OCI-LY3 (cell line): ENCODE measurements around the gene TBC1D1.

Source experiments
- H2AFZ ChIP-seq: fragments of 200-600, 300-600 bp; shearing (Covaris generic); 2 replicates; pipeline ENCODE4 v1.6.0; 2014; ENCODE audit warnings: antibody characterized with exemption, low read depth, low read length
- H3K27ac ChIP-seq: fragments of 200-600, 300-600 bp; sonication (generic); 2 replicates; pipeline ENCODE4 v1.5.1; 2014; ENCODE audit warnings: mild to moderate bottlenecking, low read length, moderate library complexity, mixed read lengths
- H3K27me3 ChIP-seq: fragments of 200-600, 300-600 bp; sonication (generic); 2 replicates; pipeline ENCODE4 v1.6.1; 2014; ENCODE audit warnings: low read depth, low read length, mixed read lengths
- H3K36me3 ChIP-seq: fragments of 200-600, 300-600 bp; sonication (generic); replicated peaks from 2 replicates; pipeline ENCODE3; 2014; ENCODE audit warnings: low read depth, low read length, mixed read lengths
- H3K4me1 ChIP-seq: fragments of 300-600, 200-600 bp; sonication (generic); 2 replicates; pipeline ENCODE4 v1.6.1; 2014; ENCODE audit warnings: low read length, mixed read lengths
- H3K4me2 ChIP-seq: fragments of 200-600, 300-600 bp; sonication (generic); 2 replicates; pipeline ENCODE4 v1.6.1; 2014; ENCODE audit warnings: low read length, mixed read lengths
- H3K4me3 ChIP-seq: fragments of 300-600, 200-600 bp; sonication (generic); 2 replicates; pipeline ENCODE4 v1.5.1; 2014; ENCODE audit warnings: antibody characterized with exemption, mild to moderate bottlenecking, low read length, moderate library complexity
- H3K79me2 ChIP-seq: fragments of 300-600, 200-600 bp; shearing (Covaris generic); 2 replicates; pipeline ENCODE4 v1.6.1; 2014; ENCODE audit warnings: mild to moderate bottlenecking, low read length, mixed read lengths
- H3K9ac ChIP-seq: fragments of 300-600, 200-600 bp; shearing (Covaris generic); 2 replicates; pipeline ENCODE4 v1.6.0; 2014; ENCODE audit warnings: mild to moderate bottlenecking, low read length, moderate library complexity
- H3K9me3 ChIP-seq: fragments of 200-600, 300-600 bp; shearing (Covaris generic); 2 replicates; pipeline ENCODE4 v1.6.1; 2014; ENCODE audit warnings: low read length, mixed read lengths; ENCODE audit not compliant: insufficient read depth
- H4K20me1 ChIP-seq: fragments of 200-600, 300-600 bp; sonication (generic); 2 replicates; pipeline ENCODE4 v1.6.1; 2016; ENCODE audit warnings: low read length, mixed read lengths; ENCODE audit not compliant: insufficient read depth
- CTCF ChIP-seq: fragments of 200-600, 300-600 bp; sonication (generic); IDR thresholded peaks from 2 replicates; pipeline ENCODE4 v1.5.1; 2014; ENCODE audit warnings: antibody characterized with exemption, low read length, low read depth
- EZH2phosphoT487 ChIP-seq: fragments of 200-600 bp; shearing (Covaris generic); IDR thresholded peaks from 2 replicates; pipeline ENCODE4 v1.6.1; 2018; ENCODE audit warnings: antibody characterized with exemption, mixed run types, low read depth

TBC1D1 gene

GRCh38 chr4:37890801-37891259, at the start of gene TBC1D1:
Gene TBC1D1 (plus strand): TSS chr4:37891084. CDS start chr4:37902096, 11,012 bp downstream.
- no peak for TF ChIP-seq CTCF
- TF ChIP-seq EZH2phosphoT487: no peak
- Histone ChIP-seq H3K9me3 (no peaks in the 10 kb centered on the region), H4K20me1 (peaks cover 6% of the 10 kb centered on the region), H3K27ac (peak within 1 kb of the TSS; percentile 60), H3K27me3 (peaks cover 9% of the 10 kb centered on the region), H3K79me2 (peaks cover 5% of the 10 kb centered on the region; the same call in 1 of the 2 replicates), H2AFZ (peak within 1 kb of the TSS; percentile 69; the same call in 1 of the 2 replicates), H3K4me2 (peak within 1 kb of the TSS; percentile 87), H3K4me3 (peak within 1 kb of the TSS; percentile 82), H3K4me1 (peaks cover 52% of the 10 kb centered on the region), H3K9ac (peak within 1 kb of the TSS; percentile 81), H3K36me3 (no peaks in the 10 kb centered on the region)

GRCh38 chr4:37844204-37844603, 46.7 kb upstream of the TBC1D1 start:
- H3K9me3 ChIP-seq: no peaks in the 10 kb centered on the region
- H3K79me2 ChIP-seq: no peaks in the 10 kb centered on the region
- no peak overlapping the region for H3K4me2 ChIP-seq
- no peak overlapping the region for H3K27ac ChIP-seq
- H3K4me3 ChIP-seq: no peak overlapping the region
- no peaks in the 10 kb centered on the region for H3K4me1 ChIP-seq
- H3K9ac ChIP-seq: no peak overlapping the region
- H4K20me1 ChIP-seq: no peaks in the 10 kb centered on the region
- no peaks in the 10 kb centered on the region for H3K27me3 ChIP-seq
- no peak for TF ChIP-seq CTCF
- no peak for TF ChIP-seq EZH2phosphoT487
- H2AFZ ChIP-seq: no peak overlapping the region
- H3K36me3 ChIP-seq: peaks cover 27% of the 10 kb centered on the region

DNA sequence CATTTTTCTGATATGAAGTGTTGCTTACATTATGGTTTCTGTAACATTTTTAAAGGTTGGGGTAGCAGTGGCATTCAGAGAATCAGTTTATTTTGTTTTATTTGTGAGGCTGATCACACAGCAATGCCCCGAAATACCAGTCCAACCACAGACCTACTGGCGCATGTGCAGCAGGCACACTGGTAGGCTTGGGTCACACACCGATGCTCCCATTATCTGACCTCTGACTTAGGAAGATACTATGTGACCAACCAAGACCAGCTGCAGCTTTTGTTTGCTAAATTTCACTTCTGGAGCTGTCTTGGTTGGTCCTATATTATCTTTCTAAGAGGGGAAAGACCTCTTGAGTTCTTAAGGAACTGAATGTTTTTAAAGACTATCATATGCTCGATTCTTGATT, 45.7 kb upstream of the TBC1D1 start:
- Histone ChIP-seq H3K9me3 (no peaks in the 10 kb centered on the region), H3K27ac (no peak overlapping the region), H3K4me3 (no peak overlapping the region), H3K9ac (no peak overlapping the region), H4K20me1 (no peaks in the 10 kb centered on the region), H3K27me3 (no peaks in the 10 kb centered on the region), H3K79me2 (no peaks in the 10 kb centered on the region), H2AFZ (no peak overlapping the region), H3K4me1 (no peaks in the 10 kb centered on the region), H3K4me2 (no peak overlapping the region), H3K36me3 (peaks cover 27% of the 10 kb centered on the region)
- no peak for TF ChIP-seq CTCF
- no peak for TF ChIP-seq EZH2phosphoT487

DNA sequence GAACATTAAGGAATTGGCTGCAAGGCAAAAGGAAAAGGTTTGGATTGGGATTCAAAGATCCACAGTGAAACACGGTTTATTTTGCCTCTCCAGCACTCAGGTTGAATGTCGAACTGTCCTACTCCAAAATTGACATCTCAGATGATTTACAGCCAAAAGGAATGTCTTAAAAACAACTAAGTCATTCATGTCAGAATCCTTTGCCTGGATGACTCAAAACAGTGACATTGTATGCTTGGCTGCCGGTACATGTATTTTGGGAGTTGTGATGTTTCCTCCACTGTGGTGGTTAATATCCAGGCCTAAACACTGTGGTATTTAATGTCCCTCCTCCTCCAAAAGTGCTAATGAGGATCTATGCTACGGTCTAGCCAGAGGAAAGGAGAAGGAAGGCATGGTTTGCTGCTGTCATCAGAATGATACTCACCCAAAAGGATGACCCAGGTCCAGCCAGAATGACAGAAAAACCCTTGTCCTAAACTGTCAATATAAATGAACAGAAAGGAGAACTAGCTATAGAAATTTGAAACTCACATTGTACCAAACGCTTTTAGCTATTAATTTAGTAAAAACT, 43.5 kb upstream of the TBC1D1 start:
- no peak overlapping the region for H2AFZ ChIP-seq
- H3K27me3 ChIP-seq: no peaks in the 10 kb centered on the region
- H3K79me2 ChIP-seq: no peaks in the 10 kb centered on the region
- H3K36me3 ChIP-seq: peaks cover 24% of the 10 kb centered on the region
- TF ChIP-seq EZH2phosphoT487 (no peak), CTCF (no peak)
- no peak overlapping the region for H3K4me3 ChIP-seq
- peaks cover 5% of the 10 kb centered on the region for H3K4me1 ChIP-seq
- H3K9me3 ChIP-seq: no peaks in the 10 kb centered on the region
- H3K9ac ChIP-seq: no peak overlapping the region
- no peaks in the 10 kb centered on the region for H4K20me1 ChIP-seq
- H3K4me2 ChIP-seq: no peak overlapping the region
- no peak overlapping the region for H3K27ac ChIP-seq
